ENCODE measurements around the gene FH.

FH gene

GRCh38 chr1:241518476-241519307 is 863 bp downstream of the FH start:
- peak overlapping the region; percentile 70 for H3K4me3 ChIP-seq (ENCODE audit: low read depth, low read length)
- no peaks in the 10 kb centered on the region for H3K9me3 ChIP-seq
- TF ChIP-seq CTCF (IDR thresholded peaks at IDR 0.05; ENCODE audit: low read depth, low read length), result no peak
- DNase-seq, result no peak
- peaks cover 19% of the 10 kb centered on the region for H3K27me3 ChIP-seq
- no peaks in the 10 kb centered on the region for H3K4me1 ChIP-seq
- peaks cover 12% of the 10 kb centered on the region for H3K36me3 ChIP-seq

GRCh38 chr1:241513378-241513777 is 6.2 kb downstream of the FH start:
- H3K4me1 ChIP-seq, result no peaks in the 10 kb centered on the region; the same call in 1 of the 2 replicates
- H3K9me3 ChIP-seq, result no peaks in the 10 kb centered on the region
- DNase-seq, result no peak
- no peaks in the 10 kb centered on the region for H3K27me3 ChIP-seq
- no peak overlapping the region for H3K4me3 ChIP-seq (ENCODE audit: low read depth, low read length)
- TF ChIP-seq CTCF (IDR thresholded peaks at IDR 0.05; ENCODE audit: low read depth, low read length), result no peak
- peaks cover 34% of the 10 kb centered on the region for H3K36me3 ChIP-seq

GRCh38 chr1:241507189-241507863 is 12.2 kb downstream of the FH start:
- Histone ChIP-seq H3K27me3 (no peaks in the 10 kb centered on the region), H3K4me3 (ENCODE audit: low read depth, low read length) (no peak overlapping the region), H3K9me3 (no peaks in the 10 kb centered on the region), H3K4me1 (no peaks in the 10 kb centered on the region), H3K36me3 (peaks cover 56% of the 10 kb centered on the region)
- no peak for DNase-seq
- no peak for TF ChIP-seq CTCF (IDR thresholded peaks at IDR 0.05; ENCODE audit: low read depth, low read length)

- Histone ChIP-seq H3K9me3 (no peaks in the 10 kb centered on the region), H3K4me1 (no peaks in the 10 kb centered on the region), H3K4me3 (ENCODE audit: low read depth, low read length) (no peak overlapping the region), H3K27me3 (no peaks in the 10 kb centered on the region), H3K36me3 (peaks cover 61% of the 10 kb centered on the region)
- TF ChIP-seq CTCF (IDR thresholded peaks at IDR 0.05; ENCODE audit: low read depth, low read length), result no peak
- DNase-seq, result no peak
These were observed 16.1 kb downstream of the FH start for GRCh38 chr1:241503444-241503843.

- Histone ChIP-seq H3K27me3 (no peaks in the 10 kb centered on the region), H3K9me3 (no peaks in the 10 kb centered on the region), H3K4me1 (no peaks in the 10 kb centered on the region), H3K36me3 (peaks cover 54% of the 10 kb centered on the region), H3K4me3 (ENCODE audit: low read depth, low read length) (no peak overlapping the region)
- TF ChIP-seq CTCF (IDR thresholded peaks at IDR 0.05; ENCODE audit: low read depth, low read length), result peak; percentile 66
- DNase-seq, result peak; percentile 24
These were observed 19.6 kb downstream of the FH start for GRCh38 chr1:241499910-241500309.

GRCh38 chr1:241495741-241496140 is 23.8 kb downstream of the FH start:
- Histone ChIP-seq H3K4me3 (ENCODE audit: low read depth, low read length) (no peak overlapping the region), H3K36me3 (peaks cover 20% of the 10 kb centered on the region), H3K4me1 (no peaks in the 10 kb centered on the region), H3K27me3 (no peaks in the 10 kb centered on the region), H3K9me3 (no peaks in the 10 kb centered on the region)
- DNase-seq, result no peak
- TF ChIP-seq CTCF (IDR thresholded peaks at IDR 0.05; ENCODE audit: low read depth, low read length), result no peak

Data from BE2C (cell line).